Measurements from ENCODE around the gene GNA12.
"Not testable (repeated sequence)": the region's sequence is repeated elsewhere in the genome, so short reads cannot be mapped to it uniquely, and the experiment has no call there.

The GNA12 gene

DNA sequence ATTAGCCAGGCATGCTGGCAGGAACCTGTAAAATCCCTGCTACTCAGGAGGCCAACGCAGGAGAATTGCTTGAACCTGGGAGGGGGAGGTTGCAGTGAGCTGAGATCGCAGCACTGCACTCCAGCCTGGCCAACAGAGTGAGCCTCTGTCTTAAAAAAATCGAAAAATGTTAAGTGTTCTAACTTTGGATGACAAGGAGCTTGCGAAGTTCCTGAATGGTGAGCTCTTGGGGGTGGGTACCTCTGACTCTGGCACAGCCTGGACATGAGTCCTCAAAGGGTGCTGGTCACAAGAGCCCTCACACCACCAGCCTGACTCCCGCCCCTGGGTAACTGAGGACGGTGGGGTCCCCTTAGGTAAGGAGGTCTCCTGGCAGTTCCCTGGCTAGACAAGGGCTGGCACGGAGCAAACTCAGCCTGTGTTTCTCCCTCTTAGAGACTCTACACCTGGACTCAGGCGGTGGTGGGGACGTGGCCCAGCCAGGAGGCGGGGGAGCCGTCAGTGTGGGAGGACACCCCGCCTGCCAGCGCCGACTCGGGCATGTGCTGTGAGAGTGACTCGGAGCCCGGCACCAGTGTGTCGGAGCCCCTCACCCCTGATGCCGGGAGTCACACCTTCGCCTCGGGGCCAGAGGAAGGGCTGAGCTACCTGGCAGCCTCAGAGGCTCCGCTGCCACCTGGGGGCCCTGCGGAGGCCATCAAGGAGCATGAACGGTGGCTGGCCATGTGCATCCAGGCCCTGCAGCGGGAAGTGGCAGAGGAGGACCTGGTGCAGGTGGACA, 132.0 kb downstream of the GNA12 start:
- no peak for DNase-seq (ENCODE audit: low read depth)

DNA sequence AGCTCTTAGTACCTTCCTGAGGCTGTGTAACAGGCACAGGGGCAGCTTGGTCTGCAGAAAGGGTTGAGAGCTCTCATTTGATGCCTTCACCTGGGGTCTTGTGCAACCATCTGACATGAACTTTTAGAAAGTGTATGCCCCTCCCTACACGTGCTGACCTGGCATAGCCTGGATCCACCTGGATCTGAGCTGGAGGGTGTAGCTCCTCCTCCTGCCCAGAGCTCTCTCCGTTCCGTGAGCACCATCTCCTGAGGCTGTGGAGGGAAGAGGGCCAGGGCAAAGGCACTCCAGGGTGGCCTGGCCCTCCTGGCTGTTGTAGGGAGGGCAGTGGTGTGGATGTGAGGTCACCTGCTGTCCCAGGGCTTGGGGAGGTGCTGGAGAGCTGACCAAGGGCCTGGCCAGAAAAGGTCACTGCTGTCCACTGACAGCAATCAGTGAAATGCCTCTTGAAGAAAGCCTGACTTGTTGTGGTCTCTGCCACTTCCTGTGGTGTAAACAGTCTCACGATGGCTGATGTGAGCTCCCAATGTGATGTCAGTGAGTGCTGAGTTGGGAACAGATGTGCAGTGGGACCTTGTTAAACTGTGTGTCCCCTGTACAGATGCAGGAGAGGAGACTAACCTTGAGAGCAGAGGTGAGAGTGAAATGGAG, 133.1 kb downstream of the GNA12 start:
- no peak for DNase-seq (ENCODE audit: low read depth)

DNA sequence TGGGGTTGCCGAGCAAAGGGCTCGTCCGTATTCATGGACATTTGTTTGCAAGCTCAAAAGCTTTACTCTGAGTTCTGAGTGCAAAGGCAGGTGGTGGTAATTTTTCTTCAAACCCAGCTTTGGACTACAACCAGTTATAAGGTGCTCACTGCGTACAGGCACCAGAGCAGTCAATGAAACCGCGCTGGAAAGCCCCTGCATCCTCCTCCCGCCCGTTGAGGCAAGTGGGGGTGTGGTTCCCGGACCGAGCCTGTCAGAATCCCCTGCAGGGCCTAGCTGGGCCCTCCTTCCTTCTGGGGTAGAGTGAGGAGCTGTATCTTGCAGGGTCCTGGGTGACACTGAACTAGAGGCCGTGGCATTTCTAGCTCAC, 133.8 kb downstream of the GNA12 start:
- DNase-seq (ENCODE audit: low read depth) = no peak

- peak; percentile 48 for DNase-seq (ENCODE audit: low read depth)
Observed at GRCh38 chr7:2709553-2710285, 134.4 kb downstream of the GNA12 start.

GRCh38 chr7:2708547-2709310, 135.4 kb downstream of the GNA12 start:
- DNase-seq (ENCODE audit: low read depth) = no peak

DNA sequence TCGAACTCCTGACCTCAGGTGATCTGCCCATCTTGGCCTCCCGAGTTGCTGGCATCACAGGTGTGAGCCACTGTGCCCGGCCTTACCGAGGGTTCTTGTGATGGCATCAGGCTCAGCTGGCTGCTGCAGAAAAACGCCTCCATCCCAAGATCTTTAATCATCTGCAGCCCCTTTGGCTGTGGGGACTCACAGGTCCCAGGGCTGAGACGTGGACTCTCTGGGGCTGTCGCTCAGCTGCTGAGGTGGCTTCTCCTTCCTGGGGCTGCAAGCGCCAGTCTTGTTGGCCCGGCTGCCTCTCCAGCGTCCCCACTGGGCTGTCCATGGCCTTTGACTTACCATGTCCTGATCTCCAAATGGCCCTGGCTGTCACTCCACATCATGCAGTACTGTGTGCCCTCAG, 136.1 kb downstream of the GNA12 start:
- DNase-seq (ENCODE audit: low read depth) = no peak

- no peak for DNase-seq (ENCODE audit: low read depth)
Observed at GRCh38 chr7:2707481-2707880, 136.6 kb downstream of the GNA12 start.

- no peak for DNase-seq (ENCODE audit: low read depth)
Observed at GRCh38 chr7:2706685-2707126, 137.4 kb downstream of the GNA12 start.

DNA sequence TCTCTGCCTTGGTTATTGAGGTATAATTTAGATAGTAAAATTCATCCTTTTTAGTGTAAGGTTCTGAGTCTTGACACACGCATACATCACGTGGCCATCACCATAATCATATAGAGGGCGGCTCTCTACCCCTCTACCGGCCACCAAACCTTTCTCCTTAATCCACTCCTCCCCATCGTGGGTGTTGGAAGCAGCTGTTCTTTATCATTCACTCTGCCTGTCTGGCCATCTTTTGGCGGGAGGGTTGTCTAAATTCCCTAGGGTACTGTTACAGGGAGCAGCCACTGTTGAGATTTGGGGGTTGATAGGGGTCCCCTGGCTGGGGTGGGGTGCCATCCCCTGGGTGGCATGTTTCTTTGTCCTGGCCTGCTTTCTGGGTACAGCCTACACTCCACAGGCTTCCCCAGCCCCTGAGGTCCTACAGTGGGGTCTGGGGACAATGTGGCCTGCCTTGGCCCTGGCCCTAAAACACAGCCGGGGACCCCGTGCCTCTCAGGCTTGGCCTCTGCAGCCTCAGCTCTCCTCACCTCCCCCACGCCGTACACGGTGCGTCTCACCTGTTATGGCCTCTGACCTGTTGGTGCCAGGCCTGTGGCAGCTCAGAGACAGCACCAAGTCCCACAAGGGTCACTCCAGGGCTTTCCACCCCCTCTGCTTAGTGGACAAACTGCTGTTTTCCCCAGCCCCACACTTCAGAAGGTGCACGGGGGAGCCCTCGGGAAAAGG, 138.6 kb downstream of the GNA12 start:
- DNase-seq (ENCODE audit: low read depth) = no peak

DNA sequence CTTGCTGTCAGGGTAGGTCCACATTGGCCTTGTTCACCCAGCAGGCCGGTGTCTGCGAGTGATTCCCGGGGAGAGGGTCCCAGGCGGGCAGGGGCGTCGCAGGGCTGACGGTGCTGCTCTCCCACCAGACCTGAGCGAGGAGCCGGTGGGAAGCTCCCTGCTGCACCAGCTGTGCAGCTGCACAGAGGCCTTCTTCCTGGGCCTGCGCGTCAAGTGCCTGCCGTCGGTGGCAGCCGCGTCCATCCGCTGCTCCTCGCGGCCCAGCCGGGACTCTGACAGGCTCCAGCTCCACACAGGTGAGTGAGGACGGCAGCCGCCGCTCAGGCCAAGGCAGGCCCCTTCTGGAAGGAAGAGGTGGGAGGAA, 141.5 kb downstream of the GNA12 start:
- no peak for DNase-seq (ENCODE audit: low read depth)

DNA sequence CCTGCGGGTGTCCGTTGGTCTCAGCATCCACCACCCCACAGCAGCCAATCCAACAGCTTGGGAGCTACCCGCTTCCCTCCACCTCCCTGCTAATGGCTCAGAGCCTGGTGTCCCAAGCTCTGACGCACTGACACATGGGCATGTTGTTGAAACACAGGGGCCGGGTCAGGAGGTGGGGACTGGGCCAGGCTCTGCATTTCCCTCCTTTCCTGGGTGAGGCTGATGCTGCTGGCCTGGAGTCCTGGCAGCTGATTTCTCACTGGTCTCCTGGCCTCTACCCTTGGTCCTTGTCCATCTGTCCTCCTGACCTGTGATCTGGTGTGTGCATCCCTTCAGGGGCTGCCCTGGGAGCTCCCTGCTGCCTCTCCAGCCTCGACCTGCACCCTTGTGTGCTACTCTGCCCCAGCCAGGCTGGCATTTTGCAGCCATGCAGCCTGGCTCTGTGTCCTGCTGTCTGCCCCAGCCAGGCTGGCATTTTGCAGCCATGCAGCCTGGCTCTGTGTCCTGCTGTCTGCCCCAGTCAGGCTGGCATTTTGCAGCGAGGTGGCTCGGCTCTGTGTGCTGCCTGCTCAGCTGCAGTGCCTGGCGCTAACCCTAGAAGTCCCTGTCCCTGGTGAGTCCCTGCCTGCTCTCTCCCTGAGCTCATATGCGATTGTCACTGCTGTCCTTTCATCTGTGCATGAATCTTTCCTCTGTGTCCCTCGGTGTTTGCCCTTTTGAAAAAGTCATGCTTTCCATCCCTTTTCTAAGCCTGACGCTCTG, 142.1 kb downstream of the GNA12 start:
- no peak for DNase-seq (ENCODE audit: low read depth)

DNA sequence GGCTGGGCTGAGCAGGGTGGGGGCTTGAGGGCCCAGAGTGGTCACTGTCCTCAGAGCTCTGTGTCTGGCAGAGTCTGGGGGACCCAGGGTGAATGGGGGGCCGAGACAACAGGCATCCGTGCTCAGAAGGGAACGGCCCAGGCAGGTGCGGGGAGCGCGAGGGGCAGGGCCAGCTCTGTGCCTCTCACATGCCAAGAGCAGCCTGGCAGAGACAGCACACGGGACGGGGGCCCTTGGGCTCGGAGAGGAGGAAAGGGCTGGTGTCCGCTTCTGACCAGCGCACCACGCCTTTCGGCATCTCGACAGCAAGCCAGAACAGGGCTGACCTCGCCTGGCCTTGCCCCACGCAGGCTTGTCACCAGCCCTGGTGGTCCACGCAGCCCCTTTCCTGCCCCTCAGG, 142.7 kb downstream of the GNA12 start:
- DNase-seq (ENCODE audit: low read depth) = no peak

GRCh38 chr7:2700141-2700850, 143.8 kb downstream of the GNA12 start:
- DNase-seq (ENCODE audit: low read depth) = no peak

DNA sequence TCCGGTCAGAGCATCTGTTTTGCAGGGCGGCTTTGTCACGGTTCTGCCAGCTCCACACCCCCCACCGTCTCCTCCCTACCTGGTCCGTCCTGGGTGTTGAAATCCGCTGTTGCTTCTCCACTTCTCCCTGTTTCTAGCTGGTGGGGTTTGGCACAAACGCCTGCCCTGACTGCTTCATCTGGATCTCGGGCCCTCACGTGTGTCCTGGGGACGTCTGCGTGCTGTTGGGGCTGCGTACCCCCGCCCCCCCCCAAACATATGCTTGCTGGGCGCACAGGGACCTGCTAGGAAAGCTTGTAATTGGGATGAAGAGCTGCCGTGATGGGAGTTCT, 144.9 kb downstream of the GNA12 start:
- no peak for DNase-seq (ENCODE audit: low read depth)

DNA sequence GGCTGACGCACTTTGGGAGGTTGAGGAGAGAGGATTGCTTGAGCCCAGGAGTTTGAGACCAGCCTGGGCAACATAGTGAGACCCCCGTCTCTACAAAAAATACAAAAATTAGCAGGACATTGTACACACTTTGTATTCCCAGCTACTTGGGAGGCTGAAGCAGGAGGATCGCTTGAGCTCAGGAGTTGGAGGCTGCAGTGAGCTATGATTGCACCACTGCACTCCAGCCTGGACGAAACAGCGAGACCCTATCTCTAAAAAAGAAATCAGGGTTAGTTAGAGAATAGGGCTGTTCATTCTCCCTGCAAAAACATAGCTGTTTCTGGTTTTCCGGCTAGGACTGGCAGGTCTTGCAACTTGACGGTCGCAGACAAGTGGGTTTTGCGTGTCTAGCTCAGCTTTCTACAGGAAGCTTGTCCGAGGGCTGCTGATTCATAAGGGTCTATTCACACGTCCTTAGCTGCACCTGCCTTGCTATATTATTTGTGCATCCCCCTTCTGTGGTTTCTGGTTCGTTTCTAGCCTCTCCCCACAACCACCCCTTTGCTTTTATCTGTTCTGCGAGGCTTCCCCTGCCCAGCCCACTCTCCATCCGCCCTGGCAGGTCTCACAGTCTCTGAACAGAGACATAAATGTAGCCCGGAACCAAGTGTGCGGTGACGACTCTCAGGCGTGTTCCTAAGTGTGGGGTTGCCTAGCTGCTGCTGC, 145.4 kb downstream of the GNA12 start:
- peak; percentile 37 for DNase-seq (ENCODE audit: low read depth)

DNA sequence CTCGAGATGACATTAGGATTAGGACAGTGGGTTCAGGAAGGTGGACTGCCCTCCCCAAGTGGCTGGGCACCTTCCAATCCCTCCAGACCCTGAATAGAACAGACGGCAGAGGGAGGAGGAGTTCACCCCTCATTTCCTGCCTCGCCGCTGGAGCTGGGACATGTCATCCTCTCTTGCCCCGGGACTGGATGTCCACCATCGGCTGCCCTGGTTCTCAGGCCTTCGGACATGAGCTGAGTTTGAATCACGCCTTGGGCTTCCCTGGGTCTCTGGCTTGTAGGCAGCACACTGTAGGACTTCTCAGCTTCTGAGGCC, 150.0 kb downstream of the GNA12 start:
- not testable (repeated sequence) for DNase-seq (ENCODE audit: low read depth)

DNA sequence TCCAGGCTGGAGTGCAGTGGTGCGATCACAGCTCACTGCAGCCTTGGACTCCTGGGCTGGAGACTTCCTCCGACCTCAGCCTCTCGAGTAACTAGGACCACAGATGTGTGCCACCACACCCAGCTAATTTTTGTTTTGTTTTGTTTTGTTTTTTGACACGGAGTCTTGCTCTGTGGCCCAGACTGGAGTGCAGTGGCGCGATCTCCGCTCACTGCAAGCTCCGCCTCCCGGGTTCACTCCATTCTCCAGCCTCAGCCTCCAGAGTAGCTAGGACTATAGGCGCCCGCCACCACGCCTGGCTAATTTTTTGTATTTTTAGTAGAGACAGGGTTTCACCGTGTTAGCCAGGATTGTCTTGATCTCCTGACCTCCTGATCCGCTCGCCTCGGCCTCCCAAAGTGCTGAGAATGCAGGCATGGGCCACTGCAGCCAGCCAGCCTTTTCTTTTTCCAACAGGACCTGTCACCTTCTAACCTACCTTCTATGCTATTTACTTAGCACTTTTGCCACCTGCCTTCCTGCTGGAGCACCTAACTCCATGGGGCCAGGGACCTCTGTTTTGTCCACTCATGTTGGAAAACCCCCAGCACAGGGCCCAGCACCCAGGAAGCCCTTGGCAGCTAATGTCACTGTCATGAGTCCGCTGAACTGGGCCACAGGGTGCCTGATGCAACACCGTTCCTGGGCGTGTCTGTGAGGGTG, 150.5 kb downstream of the GNA12 start:
- not testable (repeated sequence) for DNase-seq (ENCODE audit: low read depth)

- no peak for DNase-seq (ENCODE audit: low read depth)
Observed at GRCh38 chr7:2692543-2692942, 151.6 kb downstream of the GNA12 start.

- not testable (repeated sequence) for DNase-seq (ENCODE audit: low read depth)
Observed at GRCh38 chr7:2691932-2692439, 152.1 kb downstream of the GNA12 start.
